ENCODE measurements around the gene PEAK1. TPM values are rescaled to one million over a fixed set of nuclear protein-coding genes. Genes with fewer than 3 reads are reported as not detected.

Gene PEAK1
- total RNA-seq, 4 donors from 2014 or later = 37.8 to 75.3 (median 55.0) TPM

DNA sequence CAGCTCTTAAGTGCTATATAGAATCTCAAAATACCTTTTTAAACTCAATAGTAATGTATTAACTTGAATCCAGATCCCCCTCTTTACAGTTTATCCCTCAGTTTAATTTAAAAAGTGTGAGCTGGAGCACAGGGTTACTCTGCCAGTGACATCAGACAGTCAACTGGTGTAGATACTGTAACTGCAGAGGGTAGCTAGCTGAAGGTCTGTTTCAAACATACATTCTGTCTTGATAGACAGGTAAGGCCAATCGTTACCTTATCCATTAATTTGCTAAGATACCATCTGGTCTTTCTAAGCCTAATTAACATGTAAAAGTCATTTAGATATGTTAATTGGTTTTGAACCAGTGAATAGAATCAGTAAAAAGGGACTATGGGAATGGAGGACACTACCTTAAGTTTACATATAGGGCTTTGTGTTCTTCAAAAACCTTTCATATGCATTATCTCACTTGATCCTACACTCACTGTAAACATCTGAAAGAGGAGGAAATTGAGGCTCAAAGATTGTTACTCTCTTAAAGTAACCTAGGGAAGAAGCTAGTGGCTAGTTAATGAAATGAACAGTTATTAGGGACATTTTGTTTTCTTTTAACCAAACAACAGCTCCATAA lies 289.5 kb downstream of the PEAK1 start:
- ATAC-seq (ENCODE audit: low FRiP score) (no peak), DNase-seq (ENCODE audit: low spot score) (no peak)
- TF ChIP-seq, protein P1, sequence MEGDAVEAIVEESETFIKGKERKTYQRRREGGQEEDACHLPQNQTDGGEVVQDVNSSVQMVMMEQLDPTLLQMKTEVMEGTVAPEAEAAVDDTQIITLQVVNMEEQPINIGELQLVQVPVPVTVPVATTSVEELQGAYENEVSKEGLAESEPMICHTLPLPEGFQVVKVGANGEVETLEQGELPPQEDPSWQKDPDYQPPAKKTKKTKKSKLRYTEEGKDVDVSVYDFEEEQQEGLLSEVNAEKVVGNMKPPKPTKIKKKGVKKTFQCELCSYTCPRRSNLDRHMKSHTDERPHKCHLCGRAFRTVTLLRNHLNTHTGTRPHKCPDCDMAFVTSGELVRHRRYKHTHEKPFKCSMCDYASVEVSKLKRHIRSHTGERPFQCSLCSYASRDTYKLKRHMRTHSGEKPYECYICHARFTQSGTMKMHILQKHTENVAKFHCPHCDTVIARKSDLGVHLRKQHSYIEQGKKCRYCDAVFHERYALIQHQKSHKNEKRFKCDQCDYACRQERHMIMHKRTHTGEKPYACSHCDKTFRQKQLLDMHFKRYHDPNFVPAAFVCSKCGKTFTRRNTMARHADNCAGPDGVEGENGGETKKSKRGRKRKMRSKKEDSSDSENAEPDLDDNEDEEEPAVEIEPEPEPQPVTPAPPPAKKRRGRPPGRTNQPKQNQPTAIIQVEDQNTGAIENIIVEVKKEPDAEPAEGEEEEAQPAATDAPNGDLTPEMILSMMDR (IDR thresholded peaks at IDR 0.05) = no peak

DNA sequence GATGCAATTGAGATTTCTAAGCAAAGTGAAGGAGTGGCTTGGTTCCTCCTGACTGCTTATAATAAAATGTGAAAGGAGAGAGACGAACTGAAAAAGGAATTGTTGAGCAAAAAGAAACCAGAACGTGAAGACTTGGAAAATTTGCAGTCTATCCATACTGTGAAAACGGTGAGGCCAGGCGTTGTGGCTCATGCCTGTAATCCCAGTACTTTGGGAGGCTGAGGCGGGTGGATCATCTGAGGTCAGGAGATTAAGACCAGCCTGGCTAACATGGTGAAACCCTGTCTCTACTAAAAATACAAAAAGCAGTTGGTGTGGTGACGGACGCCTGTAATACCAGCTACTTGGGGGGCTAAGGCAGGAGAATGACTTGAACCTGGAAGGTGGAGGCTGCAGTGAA lies 292.3 kb downstream of the PEAK1 start:
- TF ChIP-seq, protein P1 (IDR thresholded peaks at IDR 0.05) = no peak
- ATAC-seq (ENCODE audit: low FRiP score) = no peak
- no peak for DNase-seq (ENCODE audit: low spot score)

DNA sequence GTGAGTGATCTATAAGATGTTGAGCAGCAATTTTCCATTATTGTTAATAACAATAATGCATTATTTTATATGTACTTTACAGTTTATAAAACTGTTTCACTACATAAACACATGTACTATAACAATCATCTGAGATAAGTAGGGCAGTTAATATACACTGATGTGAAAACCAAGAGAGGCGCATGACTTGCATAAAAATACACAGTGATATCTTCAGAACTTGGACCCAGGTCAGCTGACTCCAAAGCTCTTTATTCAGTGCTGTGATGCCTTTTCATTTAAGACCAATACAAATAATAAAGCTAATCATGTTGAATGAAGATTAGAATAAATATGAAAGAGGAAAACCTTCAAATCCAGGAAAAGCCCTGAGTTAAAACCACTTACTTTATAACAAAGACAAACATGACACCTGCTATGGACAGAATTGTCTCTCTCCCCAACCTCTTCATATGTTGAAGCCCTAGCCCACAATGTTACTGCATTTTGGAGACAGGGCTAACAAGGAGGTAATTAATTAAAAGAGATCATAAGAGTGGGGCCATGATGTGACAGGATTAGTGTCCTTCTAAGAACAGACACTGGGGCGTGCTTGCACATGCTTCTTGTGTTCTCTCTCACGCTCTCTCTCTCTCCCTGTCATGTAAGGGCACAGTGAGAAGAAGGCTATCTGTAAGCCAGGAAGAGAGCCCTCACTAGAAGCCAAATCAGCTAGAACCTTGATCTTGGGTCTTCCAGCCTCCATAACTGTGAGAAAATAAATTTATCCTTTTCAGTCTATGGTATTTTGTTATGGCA lies 293.2 kb downstream of the PEAK1 start:
- ATAC-seq (ENCODE audit: low FRiP score) = no peak
- no peak for DNase-seq (ENCODE audit: low spot score)
- TF ChIP-seq, protein P1 (IDR thresholded peaks at IDR 0.05) = no peak

DNA sequence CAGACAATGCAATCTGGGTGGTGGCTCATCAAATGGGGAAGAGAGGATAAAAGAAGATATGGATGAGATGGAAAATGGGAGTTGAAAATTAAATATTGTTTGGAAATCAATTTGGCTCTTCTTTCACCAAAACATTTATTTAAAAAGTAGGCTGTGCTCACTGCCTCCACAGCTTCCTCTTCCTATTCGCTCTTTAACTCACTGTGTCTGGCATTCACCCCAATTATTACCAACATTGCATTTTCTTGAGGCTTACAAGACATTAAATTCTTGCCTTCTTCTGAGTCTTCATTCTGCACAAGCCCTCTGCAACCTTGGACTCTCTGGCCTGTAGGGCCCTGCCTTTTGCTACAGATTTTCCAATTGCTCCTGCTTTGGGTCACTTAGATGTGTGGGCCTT lies 296.1 kb downstream of the PEAK1 start:
- no peak for ATAC-seq (ENCODE audit: low FRiP score)
- TF ChIP-seq, protein P1 (IDR thresholded peaks at IDR 0.05) = no peak
- no peak for DNase-seq (ENCODE audit: low spot score)

DNA sequence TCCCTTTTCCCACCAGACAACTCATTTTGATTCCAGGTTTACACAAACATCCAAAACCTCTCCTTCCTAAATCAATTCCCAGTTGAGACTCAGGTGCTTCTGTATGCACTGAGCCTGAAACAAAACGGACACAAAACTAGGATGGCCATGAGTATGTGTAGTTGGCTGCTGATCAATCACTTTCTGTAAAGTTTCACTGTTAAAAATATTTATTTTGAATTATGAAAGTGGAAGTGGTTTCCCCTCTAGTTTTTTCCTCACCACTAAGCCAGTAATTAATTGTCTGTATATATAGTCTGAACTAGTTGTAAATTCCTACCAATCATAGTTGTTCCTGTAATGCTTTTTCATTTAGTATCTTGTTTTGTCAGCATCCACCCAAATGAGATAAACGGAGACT lies 297.3 kb downstream of the PEAK1 start:
- DNase-seq (ENCODE audit: low spot score) = no peak
- TF ChIP-seq, protein P1 (IDR thresholded peaks at IDR 0.05) = no peak
- no peak for ATAC-seq (ENCODE audit: low FRiP score)

DNA sequence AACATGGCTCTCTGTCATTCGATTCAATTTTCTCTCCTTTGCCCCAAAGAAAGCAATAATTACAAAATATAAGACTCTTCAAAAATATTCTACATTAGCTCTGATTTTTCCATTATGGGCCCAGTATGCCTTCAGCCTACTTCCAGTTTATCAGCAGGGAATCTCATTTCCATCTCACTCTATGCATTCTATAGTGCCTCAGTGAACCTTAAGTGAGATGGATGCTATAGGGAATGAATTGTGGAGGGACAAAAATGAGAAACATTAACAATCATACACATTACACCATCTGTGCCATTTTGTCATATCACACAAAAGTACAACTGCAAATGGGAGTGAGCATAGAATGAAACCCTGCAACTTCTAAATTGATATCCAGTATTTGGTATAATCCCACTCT lies 298.3 kb downstream of the PEAK1 start:
- ATAC-seq (ENCODE audit: low FRiP score) (no peak), DNase-seq (ENCODE audit: low spot score) (no peak)
- TF ChIP-seq, protein P1 (IDR thresholded peaks at IDR 0.05) = no peak

DNA sequence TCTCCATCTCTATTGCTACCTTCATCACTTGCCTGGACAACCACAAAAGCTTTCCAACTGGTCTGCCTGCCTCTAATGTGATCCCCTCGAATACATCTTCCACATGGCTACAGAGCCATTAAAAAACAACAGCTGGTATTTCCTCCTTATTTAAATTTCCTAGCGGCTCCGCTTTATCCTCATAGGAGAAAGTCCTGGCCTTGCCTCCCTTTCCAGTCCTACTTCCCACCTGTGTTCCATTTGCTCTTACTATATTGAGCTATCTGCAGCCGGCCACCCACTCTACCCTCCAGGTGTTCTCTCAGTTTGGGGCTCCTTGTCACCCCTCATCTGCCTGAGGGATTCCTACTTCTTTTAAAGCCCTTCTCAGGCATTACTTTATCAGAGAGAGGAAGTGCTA lies 299.3 kb downstream of the PEAK1 start:
- TF ChIP-seq, protein P1 (IDR thresholded peaks at IDR 0.05) = no peak
- no peak for ATAC-seq (ENCODE audit: low FRiP score)
- DNase-seq (ENCODE audit: low spot score) = no peak

All from omental fat pad (tissue), 4 donors.